HG02588 (cell line): ENCODE results near the gene THUMPD3.

Experiments used
- ATAC-seq: cut with Tn5 transposase; IDR thresholded peaks from one replicate; pipeline ENCODE4 v1.9.1; 2021; ENCODE audit warnings: mild to moderate bottlenecking, moderate library complexity; ENCODE audit not compliant: unreplicated experiment

Gene THUMPD3, protein sequence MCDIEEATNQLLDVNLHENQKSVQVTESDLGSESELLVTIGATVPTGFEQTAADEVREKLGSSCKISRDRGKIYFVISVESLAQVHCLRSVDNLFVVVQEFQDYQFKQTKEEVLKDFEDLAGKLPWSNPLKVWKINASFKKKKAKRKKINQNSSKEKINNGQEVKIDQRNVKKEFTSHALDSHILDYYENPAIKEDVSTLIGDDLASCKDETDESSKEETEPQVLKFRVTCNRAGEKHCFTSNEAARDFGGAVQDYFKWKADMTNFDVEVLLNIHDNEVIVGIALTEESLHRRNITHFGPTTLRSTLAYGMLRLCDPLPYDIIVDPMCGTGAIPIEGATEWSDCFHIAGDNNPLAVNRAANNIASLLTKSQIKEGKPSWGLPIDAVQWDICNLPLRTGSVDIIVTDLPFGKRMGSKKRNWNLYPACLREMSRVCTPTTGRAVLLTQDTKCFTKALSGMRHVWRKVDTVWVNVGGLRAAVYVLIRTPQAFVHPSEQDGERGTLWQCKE

DNA sequence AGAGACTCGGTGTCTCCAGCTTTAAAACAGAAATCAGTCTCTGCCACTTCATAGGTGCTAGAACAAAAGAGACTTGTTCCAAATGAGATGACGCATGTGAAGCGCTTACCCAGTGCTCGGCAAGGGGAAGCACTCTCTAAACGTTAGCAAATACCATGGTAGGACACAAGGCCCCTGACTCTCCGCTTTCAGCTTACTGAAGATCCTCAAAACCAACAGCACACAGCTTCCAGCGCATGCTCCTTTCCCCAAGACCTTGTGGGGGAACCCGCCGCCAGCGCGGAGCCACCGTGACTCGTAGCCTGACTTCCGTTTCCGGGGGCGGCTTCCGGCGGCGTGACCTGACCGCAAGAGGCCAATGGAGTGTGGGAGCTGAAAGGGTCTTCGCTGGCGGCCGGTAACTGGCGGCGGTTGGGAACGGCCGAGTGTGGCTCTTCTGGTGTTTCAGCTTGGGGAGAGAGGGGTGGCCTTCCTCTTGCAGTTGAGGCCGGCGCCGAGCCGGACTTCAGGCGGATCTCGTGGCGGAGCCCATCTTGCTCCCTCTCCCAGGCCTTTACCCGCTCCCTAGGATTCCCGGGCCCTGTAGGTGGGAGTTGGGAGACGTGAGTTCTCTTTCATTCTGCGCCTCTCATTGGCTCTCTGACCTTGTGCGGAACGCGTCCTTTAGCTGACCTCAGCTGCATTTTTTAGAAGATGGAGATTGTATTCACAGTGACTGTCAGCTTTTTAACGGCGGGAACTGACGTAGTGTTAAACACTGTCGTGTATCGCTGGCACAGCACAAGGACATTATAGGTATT, at the start of gene THUMPD3:
TSS of gene THUMPD3 (plus strand) at position 324 of the 800 bp plus-strand sequence. CDS start 2,015 bp downstream, outside the sequence.
- peak; percentile 97 for ATAC-seq

DNA sequence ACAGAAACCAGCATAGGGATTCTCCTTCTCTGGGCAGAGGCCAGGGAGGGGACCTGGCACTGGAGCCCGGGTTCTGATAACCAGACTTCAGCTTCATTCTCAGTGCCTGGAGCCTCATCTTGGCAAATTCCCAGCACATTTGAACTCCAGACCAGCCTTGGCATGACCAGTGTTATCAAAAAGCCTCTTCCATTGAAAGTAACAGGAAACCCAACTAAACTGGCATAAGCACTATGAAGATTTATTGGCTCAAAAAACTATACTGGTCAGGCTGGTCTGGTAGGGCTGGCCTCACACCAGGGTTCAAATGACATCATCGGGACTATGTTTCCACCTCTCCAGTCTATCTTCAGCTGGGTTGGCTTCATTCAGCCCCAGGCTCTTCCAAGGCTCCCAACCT, 48.1 kb upstream of the THUMPD3 start:
- no peak for ATAC-seq

DNA sequence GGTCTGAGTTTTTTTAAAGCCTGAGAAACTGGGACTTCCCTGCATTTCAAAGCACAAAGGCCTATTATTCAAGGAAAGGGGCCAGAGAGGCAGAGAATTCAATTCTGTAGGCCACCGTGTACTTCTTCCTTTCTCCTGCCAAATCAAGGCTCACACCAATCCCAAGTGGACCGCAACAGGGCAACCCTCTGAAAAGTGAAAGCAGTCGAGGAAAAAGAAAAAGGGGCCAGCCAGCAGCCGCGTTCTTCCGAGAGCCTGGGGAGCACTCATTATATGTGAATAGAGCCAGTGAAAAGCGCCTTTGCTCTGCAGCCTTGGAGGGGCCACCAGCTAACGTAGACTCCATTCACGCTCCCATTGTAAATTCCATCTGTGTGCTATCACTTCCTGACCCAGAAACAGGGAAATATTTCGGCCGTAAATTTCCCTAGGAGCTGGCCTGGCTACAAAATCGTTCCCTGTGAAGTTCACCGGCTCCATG, 45.9 kb upstream of the THUMPD3 start:
- ATAC-seq: no peak

DNA sequence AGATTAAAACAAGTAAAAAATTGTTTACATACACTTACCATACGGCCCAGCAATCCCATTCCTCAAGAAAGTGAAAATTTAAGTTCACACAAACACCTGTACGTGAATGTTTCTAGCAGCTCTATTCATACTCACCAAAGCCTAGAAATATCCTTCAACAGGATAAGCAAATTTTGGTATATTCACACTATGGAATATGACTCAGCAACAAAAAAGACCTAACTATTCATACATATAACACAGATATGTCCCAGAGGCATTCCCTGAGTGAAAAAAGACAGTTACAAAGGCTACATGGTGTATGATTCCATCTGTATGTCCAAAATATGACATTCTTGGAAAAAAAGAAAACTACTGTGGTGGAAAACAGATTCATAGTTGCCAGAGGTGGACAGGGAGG, 40.1 kb upstream of the THUMPD3 start:
- ATAC-seq: no peak

DNA sequence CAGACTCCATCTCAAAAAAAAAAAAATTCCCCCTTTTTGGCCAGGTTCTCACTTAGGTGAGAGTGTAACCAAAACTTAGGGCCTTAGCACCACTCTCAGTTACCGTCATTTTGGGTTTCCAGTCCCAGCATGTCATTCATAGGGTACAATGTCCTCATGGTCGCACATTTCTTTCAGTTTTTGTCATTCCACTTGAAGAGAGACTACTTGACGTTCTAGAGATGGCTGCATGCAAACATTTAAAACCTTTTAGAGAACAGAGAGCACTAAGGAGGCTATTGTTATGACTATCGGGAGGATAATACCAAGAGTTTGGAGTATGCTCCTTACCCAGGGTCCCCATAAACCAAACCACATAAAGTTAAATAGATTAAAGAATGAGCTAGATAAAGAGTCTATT, 37.9 kb upstream of the THUMPD3 start:
- ATAC-seq: no peak

DNA sequence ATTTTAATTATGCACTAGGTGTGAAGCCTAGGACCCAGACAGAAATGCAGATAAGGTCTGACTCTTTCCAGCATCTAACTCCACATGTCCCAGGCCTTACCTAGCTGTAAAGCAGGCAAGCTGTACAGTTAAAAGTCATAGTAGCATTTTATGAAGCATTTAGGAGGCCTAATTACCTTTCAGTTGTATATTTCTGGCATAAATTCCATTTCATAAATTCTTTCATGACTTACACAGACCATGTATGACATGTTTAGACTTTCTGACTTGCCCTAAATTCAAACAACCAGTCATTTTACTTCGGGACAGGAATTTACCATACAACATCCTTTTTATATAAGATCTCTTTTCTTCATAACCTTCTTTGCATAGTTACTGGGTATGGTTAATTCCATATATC, 35.3 kb upstream of the THUMPD3 start:
- no peak for ATAC-seq

DNA sequence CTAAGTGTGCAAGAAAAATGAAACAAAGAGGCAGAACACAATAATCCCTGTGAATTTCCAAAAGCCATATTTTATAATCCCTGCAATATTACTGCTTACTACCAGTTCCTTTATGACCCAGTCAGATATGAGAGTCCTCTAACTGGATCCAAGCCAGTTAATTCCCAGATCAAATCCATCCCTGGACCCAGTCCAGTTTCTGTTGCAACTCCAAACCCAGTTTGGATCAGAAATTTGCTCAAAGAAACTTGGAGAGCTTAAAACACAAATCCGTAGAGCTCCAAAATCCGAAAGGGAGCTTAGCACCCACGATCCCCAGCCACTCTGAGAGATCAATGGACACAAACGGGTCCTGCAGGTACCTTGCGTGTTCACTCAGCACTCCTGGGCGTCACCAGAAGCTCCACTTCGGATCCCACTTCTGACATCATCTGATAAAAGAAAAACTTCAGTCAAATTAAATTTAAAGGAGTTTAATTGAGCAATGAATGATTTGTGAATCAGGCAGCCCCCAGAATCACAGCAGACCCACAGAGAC, 32.6 kb upstream of the THUMPD3 start:
- no peak for ATAC-seq

DNA sequence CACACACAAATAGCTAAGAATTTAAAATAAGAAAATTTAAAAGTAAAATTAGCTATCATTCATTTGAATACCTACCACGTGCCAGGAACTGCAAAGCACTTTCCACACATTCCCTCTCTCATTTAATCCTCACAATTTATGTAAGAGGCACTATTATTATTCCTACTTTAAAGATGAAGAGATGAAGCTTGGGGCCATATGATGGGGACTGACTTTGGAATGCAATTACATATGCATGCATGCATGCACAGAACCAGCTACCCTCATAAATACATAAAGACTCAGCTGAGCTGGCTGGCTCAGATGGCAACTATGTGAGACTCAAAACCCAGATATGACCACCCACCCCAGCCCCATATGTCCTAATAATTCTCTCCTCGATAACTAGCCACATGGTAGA, 31.7 kb upstream of the THUMPD3 start:
- ATAC-seq: no peak

DNA sequence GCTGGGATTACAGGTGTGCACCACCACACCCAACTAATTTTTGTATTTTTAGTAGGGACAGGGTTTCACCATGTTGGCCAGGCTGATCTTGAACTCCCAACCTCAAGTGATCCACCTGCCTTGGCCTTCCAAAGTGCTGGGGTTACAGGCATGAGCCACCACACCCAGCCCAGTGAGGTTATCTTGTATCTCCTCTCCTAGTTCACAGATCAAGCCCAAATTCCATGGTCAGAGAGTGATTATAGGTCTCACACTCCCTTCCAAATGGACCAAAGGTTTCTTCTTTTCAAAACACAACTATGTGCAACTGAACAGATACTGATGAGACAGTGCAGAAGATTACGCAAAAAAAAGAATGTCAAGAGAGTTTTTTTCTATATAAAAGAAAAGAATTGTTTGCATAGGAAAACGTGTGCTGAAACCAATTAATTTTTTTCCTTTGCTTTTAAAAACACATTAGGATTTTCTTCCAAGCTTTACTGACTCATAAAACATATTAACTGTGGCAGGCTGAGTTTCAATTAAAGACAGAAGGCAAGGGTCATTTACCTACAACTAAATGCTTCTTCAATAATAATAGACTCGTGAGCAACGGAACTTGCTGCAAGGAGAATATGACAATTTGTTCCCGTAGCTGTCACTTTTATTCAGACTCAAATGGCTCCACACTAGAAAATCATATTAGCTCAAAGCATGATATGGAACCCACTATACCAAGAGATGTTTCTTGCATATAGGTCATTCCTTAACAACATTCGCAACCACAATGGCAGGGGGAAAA, 30.4 kb upstream of the THUMPD3 start:
- ATAC-seq: no peak

DNA sequence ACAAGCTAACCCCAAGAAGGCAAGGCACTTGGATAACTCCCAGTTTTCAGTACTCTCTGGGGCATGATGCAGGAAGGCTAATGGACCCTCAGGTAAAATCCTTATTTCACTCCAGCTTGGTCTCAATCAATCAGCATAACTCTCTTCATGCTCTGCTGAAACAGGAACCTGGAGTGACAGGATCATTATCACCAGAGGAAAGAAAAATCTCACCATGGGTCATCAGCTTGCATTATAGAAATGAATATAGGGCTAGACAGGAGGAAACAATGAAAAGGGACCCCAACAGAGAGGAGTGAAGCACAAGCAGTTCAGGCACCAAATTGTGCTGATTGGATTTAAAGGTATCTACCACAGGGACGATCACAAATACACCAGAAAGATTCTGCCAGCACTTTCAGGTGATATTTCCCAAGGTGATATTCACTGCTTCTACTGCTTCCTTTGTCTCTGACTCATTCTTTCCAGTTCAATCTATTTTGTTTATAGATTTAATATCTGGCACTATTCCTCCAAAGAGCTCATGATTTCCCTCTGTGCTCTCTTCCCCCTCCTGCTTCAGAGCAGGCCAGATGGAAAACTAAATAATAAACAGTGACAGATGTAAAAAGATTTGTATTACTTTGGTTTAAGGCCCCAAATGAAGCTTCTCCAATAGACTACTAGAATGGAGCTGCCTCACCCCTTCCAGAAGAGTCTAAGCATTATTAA, 22.9 kb upstream of the THUMPD3 start:
- no peak for ATAC-seq

DNA sequence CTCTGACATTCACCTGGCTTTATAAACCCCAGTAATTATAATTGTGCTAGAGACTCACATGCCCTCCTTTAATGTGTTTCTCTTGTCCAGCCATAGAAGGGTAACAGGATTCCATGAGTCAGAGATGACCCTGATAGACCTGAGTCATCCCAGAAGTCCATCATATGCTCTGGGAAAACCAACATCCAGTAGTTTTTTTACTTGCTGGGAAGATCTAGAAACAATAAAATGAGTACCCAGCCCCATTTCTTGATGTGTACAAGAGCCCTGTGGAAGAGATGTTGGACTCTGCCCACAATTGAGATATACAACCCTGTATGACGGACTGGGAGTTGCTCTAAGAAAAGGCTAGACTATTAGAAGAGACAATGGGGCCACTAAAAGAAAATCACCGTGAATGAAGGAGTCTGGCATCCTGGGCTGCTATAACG, 22.4 kb upstream of the THUMPD3 start:
- ATAC-seq: no peak

DNA sequence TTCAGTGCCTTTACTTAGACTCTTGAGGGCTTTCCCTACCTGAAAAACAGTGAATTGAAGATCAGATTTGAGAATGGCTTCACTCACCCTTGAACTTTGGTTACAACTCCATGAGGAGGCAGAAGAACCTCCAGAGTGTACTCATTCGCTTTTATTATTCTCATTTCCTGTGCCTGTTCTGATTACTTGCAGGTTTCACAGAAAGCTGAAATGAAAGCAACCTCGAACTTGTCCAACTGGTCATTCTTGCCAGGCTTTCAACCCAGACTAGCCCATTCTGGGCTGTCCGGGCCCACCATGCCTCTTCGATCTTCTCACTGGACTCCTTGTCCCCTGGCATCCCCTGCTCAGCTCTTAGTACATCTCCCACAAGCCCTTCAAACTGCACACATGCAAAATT, 20.2 kb upstream of the THUMPD3 start:
- no peak for ATAC-seq

DNA sequence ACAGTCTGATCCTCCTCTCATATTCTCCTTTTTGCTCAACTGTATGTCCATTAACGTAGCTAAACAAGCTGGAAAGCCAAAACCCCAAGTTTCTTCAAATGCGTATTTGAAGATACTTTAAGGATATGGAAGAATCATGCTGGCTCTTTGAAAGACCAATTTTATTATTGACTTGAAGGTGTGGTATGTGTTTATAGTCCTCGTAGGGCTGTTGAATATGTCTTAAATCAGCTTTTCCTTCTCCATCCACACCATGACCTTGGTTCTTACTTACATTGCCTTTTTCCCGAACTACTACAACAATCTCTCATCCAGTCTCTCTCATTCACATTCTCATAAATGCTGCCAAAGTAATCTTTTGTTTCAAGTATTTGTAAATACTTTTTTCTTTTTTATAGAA, 19.7 kb upstream of the THUMPD3 start:
- no peak for ATAC-seq

DNA sequence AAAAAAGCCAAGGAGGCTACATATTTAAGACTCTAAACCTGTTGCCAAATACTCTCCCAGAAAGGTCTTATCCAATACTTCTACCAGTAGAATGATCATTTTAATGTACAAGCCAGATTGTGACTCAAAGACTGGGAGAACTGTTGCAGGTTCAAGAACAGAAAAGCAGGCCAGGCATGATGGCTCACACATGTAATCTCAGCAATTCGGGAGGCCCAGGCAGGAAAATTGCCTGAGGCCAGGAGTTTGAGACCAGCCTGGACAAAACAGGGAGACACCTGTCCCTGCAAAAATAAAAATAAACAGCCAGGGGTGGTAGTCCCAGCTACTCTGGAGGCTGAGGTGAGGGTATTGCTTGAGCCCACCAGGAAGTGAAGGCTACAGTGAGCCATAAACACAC, 17.8 kb upstream of the THUMPD3 start:
- ATAC-seq: no peak

DNA sequence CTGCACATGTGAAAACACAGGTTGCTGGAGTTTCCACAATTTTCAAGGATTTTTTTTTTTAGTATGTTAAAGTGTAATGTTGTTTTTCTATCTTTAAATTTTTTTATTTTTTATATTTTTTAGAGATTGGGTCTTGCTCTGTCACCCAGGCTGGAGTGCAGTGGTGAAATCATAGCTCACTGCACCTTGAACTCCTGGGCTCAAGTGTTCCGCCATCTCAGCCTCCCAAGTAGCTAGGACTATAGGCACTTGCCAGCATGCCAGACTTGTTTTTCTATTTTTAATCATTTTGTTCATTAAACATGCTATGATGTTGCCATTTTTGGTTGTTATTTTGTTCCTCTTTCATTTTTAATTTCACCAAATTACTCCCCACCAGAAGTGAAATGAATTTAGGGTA, 16.7 kb upstream of the THUMPD3 start:
- ATAC-seq: no peak

DNA sequence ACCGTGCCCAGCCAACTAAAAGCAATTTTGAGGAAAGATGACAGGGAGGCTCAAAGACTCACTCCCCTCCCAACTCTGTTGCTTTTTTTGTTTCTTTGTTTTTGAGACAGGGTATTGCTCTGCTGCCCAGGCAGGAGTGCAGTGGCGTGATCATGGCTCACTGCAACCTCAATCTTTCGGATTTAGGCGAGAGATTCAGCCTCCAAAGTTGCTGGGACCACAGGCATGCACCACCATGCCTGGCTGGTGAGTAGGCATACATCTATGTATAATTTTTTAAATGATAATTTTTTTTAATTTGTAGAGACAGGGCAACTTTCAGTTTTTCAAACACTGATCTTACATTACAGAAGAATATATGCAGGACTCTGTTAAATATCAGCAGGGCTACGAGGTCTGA, 15.8 kb upstream of the THUMPD3 start:
- ATAC-seq: no peak

DNA sequence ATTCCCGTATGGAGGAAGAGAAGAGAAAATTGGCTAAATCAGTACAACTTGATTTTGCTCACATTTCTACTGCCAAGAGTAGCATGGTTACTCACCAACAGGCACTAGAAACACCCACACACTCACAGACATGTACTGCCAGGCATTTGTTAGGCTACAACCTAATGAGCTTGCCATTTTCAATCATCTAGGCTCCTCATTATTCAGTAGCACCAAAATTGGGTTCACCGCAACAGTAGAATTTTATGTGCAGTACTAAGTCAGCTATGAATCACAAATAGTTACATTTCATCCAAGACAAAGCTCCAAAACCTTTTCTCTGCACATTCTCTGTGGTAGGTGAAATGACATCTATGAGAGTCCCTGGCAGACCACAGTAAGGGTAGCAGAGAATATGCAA, 15.0 kb upstream of the THUMPD3 start:
- no peak for ATAC-seq

DNA sequence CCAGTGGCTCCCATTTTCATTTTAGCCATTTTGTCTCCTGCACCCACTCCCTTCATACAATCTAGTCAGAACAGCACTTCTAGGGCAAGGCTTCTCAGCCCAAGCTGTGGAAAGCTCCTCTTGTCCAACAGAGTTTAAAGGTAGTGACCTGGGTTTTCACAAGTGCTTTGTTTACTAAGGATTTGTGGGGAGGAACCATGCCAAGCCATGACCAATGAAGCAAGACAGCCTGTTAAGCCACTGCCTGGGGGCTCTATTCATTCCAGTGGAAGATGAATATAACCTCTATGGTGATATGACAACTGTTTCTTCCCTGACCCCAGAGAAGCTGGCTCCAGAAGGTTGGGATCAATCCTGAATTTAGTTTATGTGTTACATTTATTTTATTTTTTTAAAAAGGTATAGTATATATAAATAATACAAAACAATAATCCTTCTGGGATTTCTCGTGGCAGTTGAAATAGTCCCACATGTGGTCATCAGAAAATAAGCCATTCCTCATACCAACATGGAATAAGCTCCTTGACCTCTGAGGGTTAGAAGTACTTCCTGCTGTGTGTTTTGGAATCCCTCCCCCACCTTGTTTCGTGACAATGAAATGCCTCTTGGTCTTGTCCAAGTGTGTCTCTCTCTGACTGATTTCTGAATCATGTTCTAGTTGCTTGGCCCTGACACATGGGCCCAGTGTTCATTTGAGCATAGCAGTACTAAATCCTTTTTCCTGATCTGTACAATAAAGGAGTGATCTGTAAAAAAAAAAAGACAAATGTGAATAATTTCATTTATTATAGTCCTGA, 13.3 kb upstream of the THUMPD3 start:
- no peak for ATAC-seq

DNA sequence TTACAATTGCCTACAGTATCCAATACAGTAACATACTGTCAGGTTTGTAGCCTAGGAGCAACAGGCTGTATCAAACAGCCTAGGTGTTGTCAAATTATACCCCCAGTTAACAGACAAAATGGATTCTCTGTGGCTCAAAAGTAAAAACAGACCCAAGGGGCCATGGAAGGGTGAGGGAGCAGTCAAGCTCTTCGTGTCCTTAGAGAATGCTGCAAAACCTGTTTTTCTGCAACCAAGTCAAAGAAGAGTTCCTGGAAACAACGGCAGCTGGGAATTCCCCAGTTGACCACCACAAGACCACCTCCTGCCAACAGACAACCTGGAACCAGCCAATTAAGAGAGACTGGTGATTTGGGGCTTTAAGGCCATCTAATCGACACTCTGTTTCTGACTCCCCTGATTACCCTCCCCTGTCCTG, 11.1 kb upstream of the THUMPD3 start:
- ATAC-seq: no peak
